Gastrocnemius medialis (tissue), 4 donors: ENCODE results near the gene ZNF528.

ENCODE experiments used
- CTCF ChIP-seq, 5 experiments: fragments of 450-650 bp in 3 of 5; fragments of 200-600 bp in 2 of 5; sonication (generic) in 2 of 5; IDR thresholded peaks in 4 of 5; conservative IDR thresholded peaks in 1 of 5; 1 replicate in 4 of 5; 2 replicates in 1 of 5; pipeline ENCODE4 v1.5.1; 2016 to 2019; ENCODE audit warnings: antibody characterized with exemption in 5 of 5, mild to moderate bottlenecking in 3 of 5, moderate library complexity in 3 of 5
- POLR2A ChIP-seq, 2 donors: fragments of 450-650 bp; IDR thresholded peaks; one replicate each; pipeline ENCODE4 v1.6.1; 2017; ENCODE audit warnings: antibody characterized with exemption in 2 of 2, mild to moderate bottlenecking in 2 of 2, moderate library complexity in 2 of 2

GRCh38 chr19:52444506-52444905 is 46.9 kb downstream of the ZNF528 start:
- no peak for TF ChIP-seq CTCF (IDR thresholded peaks at IDR 0.05 in 4 of 5, conservative IDR thresholded peaks at IDR 0.05 in 1 of 5)
- TF ChIP-seq POLR2A (IDR thresholded peaks at IDR 0.05), result no peak
